Activated naive CD8-positive, alpha-beta T cell treated with anti-CD3 and anti-CD28 coated beads, Interleukin-2, amount 10 ng/mL, durations not matched to agents 7 days and 5 days (primary cell): ENCODE results near the gene LYPLA2. TPM values are rescaled to one million over a fixed set of nuclear protein-coding genes. Genes with fewer than 3 reads are reported as not detected.
"Not testable (repeated sequence)": the region's sequence is repeated elsewhere in the genome, so short reads cannot be mapped to it uniquely, and the experiment has no call there.

Experiments
- ATAC-seq: fragments of 150-1000 bp; cut with Tn5 transposase; one replicate; pipeline ENCODE4 v1.10.0; 2021; ENCODE audit warnings: low read depth, moderate library complexity
- POLR2A ChIA-PET: fragments of 350-600 bp; sonication (Branson Sonifier 250); formaldehyde crosslinking; loops from one replicate; lab custom pipeline; 2021; ENCODE audit warnings: antibody characterized with exemption; lab: Charles Lee
- DNase-seq: peaks from one replicate; pipeline ENCODE4 v3.0.0; 2021
- H3K27ac Mint-ChIP-seq: one replicate; pipeline ENCODE4 v1.8.0; 2022; ENCODE audit warnings: mild to moderate bottlenecking, mixed read lengths
- H3K27me3 Mint-ChIP-seq: one replicate; pipeline ENCODE4 v1.8.0; 2022; ENCODE audit warnings: mild to moderate bottlenecking, moderate library complexity, mixed read lengths
- H3K36me3 Mint-ChIP-seq: one replicate; pipeline ENCODE4 v1.8.0; 2021; ENCODE audit warnings: mild to moderate bottlenecking, mixed read lengths
- H3K4me1 Mint-ChIP-seq: one replicate; pipeline ENCODE4 v1.8.0; 2021; ENCODE audit warnings: mixed read lengths
- H3K4me3 Mint-ChIP-seq: one replicate; pipeline ENCODE4 v1.8.0; 2022; ENCODE audit warnings: mild to moderate bottlenecking, moderate library complexity, mixed read lengths
- H3K9me3 Mint-ChIP-seq: one replicate; pipeline ENCODE4 v1.8.0; 2021; ENCODE audit warnings: mixed read lengths
- total RNA-seq, 2 experiments: library from RNA; stranded (reverse); gene quantifications; one replicate each; pipeline ENCODE4 v1.2.3, GENCODE V29; 2021

The LYPLA2 gene
- total RNA-seq, 2 experiments from 2014 or later: 67.0 to 82.5 TPM

DNA sequence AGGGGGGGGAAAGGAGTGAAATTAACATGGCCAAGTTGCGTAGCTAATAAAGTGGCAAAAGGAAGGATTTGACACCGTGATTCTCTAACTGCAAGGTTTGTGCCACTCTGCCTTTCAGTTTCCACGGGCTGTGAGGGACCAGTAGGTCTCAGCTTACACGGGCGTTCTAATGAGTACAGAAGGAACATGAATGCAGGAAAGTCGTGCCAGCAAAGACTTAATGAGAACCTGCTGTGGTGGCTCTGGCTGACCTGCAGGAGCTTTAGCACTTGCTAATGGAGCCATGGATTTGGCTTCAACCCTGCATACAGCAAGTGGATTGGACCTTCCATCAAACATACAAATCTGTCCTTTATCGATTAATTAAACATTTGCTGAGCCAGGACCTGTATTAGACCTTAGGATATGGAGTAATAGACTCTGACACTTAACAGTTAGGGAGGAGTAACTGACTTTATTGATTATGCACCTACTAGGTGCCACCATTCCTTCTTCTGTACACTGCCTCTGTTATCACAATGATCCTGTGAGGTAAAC is 27.8 kb upstream of the LYPLA2 start:
- peaks cover 8% of the 10 kb centered on the region for H3K36me3 Mint-ChIP-seq
- H3K27me3 Mint-ChIP-seq: no peaks in the 10 kb centered on the region
- ATAC-seq (no peak), DNase-seq (no peak)
- H3K4me1 Mint-ChIP-seq: peaks cover 3% of the 10 kb centered on the region
- POLR2A ChIA-PET: interaction anchor here (1.6 kb wide), 1 partner anchor 9 kb away, joined by 3 read pairs; no protein-coding TSS in a partner anchor
- H3K9me3 Mint-ChIP-seq: no peaks in the 10 kb centered on the region
- H3K4me3 Mint-ChIP-seq: no peak overlapping the region
- no peak overlapping the region for H3K27ac Mint-ChIP-seq

DNA sequence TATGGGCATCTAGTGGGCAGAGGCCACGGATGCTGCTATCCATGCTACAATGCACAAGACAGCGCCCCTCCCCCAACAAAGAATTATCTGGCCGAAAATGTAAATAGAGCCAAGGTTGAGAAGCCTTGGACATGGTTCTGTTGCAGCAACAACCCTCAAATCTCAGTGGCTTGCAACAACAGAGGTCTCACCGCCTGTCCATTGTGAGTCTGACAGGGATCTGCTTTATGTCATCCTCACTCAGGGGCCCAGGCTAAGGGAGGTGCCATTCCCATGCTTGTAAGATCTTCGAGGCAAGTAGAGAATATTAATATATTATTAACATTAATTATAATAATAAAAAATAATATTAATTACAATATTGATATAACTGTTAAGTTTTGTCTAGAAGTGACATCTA is 22.2 kb upstream of the LYPLA2 start:
- POLR2A ChIA-PET: no interaction called here
- no peak for ATAC-seq
- no peaks in the 10 kb centered on the region for H3K27me3 Mint-ChIP-seq
- H3K4me3 Mint-ChIP-seq: no peak overlapping the region
- H3K27ac Mint-ChIP-seq: no peak overlapping the region
- DNase-seq: no peak
- peaks cover 6% of the 10 kb centered on the region for H3K36me3 Mint-ChIP-seq
- no peaks in the 10 kb centered on the region for H3K9me3 Mint-ChIP-seq
- peaks cover 8% of the 10 kb centered on the region for H3K4me1 Mint-ChIP-seq

DNA sequence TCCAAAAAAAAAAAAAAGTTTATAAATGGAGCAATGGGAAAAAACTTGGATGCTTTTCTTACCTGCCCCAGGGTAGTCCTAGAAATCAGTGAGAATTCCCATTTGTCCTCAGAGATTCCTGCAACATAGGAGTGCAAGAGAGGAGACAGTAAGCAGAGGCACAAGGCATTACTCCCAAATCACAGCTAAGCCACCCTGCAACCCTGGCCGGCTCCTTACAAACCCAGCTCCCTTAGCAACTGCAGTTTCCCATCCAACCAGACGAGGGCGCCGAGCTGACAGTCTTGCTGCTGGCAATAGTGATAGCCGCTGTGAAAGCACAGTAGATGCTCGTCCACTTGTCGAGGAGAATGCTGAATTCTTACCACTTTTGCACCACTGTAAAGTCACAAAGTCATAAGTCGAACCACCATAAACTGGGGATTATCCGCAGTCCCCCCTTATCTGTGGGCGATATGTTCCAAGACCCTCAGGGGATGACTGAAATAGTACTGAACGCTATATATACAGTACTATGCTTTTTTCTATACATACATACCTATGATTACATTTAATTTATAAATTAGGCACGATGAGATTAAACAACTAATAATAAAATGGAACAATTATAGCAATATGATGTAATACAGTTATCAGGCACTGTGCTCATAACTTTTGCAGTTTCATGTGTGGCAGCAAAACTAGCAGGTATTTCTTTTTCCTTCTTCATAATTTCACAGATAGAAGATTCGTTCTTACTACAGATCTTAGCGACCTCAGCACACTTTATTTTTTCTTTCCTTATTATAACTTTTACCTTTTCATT is 18.7 kb upstream of the LYPLA2 start:
- peak; percentile 87 for DNase-seq
- no peak overlapping the region for H3K27ac Mint-ChIP-seq

DNA sequence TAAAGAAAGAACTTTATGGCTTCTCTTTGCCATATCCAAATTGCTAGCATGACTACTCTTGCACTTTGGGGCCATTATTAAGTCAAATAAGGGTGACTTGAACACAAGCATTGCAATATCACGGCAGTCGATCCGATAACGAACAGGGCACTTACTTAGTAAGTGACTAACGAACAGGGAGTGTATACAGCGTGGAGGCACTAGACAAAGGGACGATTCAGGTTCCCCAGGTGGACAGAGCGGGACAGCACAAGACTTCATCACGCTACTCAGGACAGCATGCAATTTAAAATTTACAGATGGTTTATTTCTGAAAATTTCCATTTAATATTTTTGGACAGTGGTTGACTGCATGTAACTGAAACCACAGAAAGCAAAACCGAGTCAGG is 18.1 kb upstream of the LYPLA2 start:
- Mint-ChIP-seq H3K36me3 (peaks cover 4% of the 10 kb centered on the region), H3K27me3 (no peaks in the 10 kb centered on the region), H3K9me3 (no peaks in the 10 kb centered on the region), H3K4me1 (peaks cover 25% of the 10 kb centered on the region), H3K4me3 (no peak overlapping the region), H3K27ac (no peak overlapping the region)
- DNase-seq: no peak
- POLR2A ChIA-PET: no interaction called here
- no peak for ATAC-seq

More for the DNA sequence above, 18.7 kb upstream of the LYPLA2 start:
- Mint-ChIP-seq H3K27me3 (no peaks in the 10 kb centered on the region), H3K4me3 (no peak overlapping the region), H3K36me3 (peaks cover 4% of the 10 kb centered on the region), H3K4me1 (peaks cover 25% of the 10 kb centered on the region), H3K9me3 (no peaks in the 10 kb centered on the region)
- POLR2A ChIA-PET: interaction anchor here (0.6 to 1.2 kb wide), 4 partner anchors 18 to 729 kb away, joined by 3 to 5 read pairs (median 4); partner anchors contain the start of gene ELOA
- peak; percentile 87 for ATAC-seq

DNA sequence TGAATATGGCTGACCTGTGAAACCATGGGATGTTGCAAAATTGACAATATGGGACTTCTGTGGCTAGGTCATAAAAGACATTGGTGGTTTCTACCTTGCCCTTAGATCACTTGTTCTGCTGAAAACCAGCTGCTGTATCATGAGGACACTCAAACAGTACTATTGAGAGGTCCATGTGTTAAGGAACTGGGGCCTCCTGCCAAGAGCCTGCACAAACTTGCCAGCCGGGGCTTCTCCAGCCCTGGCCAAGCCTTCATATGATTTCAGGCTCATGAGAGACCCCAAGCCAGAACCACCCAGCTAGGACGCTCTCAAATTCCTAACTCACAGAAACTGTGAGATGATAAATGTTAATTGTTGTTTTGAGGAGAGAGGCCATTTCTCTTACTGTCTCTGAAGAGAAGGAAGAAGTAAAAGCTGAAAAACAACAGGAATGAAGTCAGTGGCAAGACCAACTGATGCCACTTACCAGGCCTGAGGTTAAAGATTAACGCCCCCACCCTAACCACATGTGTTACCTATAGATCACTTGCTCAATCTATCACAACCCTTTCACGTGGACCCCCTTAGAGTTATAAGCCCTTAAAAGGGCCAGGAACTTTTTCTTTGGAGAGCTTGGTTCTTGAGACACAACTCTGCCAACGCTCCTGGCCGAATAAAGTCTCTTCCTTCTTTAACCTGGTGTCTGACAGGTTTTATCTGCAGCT is 16.6 kb upstream of the LYPLA2 start:
- Mint-ChIP-seq H3K27ac (peak overlapping the region; percentile 6), H3K4me1 (peaks cover 30% of the 10 kb centered on the region), H3K4me3 (no peak overlapping the region), H3K9me3 (no peaks in the 10 kb centered on the region), H3K27me3 (no peaks in the 10 kb centered on the region), H3K36me3 (peaks cover 1% of the 10 kb centered on the region)
- POLR2A ChIA-PET: no interaction called here
- ATAC-seq (no peak), DNase-seq (no peak)

DNA sequence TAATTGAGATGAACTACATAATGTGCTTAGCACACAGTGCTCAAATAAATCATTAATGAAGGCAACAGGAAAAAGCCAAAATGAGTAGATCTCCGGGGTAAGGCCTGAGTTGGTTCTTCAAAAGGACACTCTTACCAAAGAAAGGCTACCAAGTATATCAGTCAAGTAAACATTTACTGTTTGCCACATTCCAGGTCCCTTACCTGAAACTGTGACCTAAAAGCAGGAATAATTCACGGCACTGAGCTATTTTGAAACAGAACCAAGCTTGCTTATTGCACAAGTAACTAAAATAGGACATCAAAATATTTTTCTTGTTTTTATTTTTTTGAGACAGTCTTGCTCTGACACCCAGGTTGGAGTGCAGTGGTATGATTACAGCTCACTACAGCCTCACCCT is 14.7 kb upstream of the LYPLA2 start:
- H3K4me1 Mint-ChIP-seq: peaks cover 39% of the 10 kb centered on the region
- no peak overlapping the region for H3K4me3 Mint-ChIP-seq
- no peak for DNase-seq

DNA sequence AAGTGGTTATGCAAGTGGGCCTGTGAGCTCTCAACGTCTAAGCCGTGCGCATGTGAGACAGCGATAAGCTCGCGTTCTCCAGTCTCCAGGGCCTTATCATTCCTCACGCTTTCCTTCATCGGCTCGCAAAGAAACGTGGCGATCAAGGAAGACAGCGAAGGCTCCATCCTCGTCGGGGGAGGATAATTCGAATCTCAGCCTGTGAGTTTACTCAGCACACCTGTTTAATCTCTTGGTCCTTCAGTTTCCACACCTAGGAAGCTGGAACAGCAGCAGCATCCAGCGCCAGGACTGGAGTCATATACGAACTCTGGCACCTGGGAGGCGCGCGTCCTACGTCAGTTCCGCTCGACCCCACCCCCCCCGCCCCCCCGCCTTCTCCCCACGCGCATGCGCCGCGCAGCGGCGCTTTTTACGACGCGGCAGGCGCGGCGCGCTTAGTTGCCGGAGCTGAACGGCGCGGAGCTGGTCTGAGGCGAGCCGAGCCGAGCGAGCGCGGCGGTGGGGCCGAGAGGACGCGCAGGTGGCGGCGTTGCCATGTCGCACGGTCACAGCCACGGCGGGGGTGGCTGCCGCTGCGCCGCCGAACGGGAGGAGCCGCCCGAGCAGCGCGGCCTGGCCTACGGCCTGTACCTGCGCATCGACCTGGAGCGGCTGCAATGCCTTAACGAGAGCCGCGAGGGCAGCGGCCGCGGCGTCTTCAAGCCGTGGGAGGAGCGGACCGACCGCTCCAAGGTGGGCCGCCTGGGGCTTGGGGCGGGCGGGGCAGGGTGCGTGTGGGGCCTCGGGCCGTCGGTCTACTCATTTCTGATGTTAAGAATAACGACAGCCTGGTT is 12.7 kb upstream of the LYPLA2 start, which contains the start of gene PITHD1:
PITHD1 (plus strand) TSS at position 440 of the 836 bp plus-strand sequence; CDS start at position 538, 98 bp downstream.
- peaks cover 41% of the 10 kb centered on the region for H3K4me1 Mint-ChIP-seq
- no peaks in the 10 kb centered on the region for H3K9me3 Mint-ChIP-seq
- POLR2A ChIA-PET: interaction anchor here (0.8 to 5.3 kb wide), 13 partner anchors 13 to 434 kb away, joined by 3 to 62 read pairs (median 6); partner anchors contain the start of genes ELOA, GALE, HMGCL and HNRNPR
- ATAC-seq (peak; percentile 91), DNase-seq (peak; percentile 90)
- H3K4me3 Mint-ChIP-seq: peak within 1 kb of the TSS; percentile 93
- peak within 1 kb of the TSS; percentile 95 for H3K27ac Mint-ChIP-seq
- H3K27me3 Mint-ChIP-seq: no peaks in the 10 kb centered on the region
- H3K36me3 Mint-ChIP-seq: peaks cover 6% of the 10 kb centered on the region

More for the DNA sequence above, 14.7 kb upstream of the LYPLA2 start:
- no peak overlapping the region for H3K27ac Mint-ChIP-seq
- POLR2A ChIA-PET: interaction anchor here (1.1 to 1.5 kb wide), 2 partner anchors 25 to 204 kb away, joined by 3 read pairs; partner anchors contain the start of gene SRSF10
- no peaks in the 10 kb centered on the region for H3K27me3 Mint-ChIP-seq
- H3K9me3 Mint-ChIP-seq: no peaks in the 10 kb centered on the region
- H3K36me3 Mint-ChIP-seq: peaks cover 4% of the 10 kb centered on the region
- no peak for ATAC-seq

DNA sequence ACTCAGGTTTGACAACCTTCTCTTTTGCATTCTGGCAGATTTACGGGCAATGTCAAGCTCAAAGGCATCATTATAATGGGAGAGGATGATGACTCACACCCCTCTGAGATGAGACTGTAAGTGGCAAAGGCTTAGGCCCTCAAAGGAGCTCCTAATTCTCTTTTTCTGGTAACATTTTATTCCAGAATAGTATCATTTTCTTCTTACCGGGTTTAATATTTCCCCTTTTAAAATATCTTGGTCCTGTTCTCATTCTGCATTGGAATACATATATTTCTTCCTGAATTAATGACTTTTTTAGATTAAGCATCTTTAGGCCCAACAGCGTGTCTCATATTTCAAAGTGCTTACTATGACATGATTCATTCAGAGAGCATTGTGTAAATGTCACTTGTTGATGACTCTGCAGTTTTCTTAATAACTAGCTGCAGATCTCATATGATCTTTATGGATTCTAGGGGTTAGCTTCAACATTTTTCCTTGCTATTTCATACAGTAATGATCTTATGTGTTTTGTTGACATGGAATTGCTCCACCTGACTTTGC is 11.0 kb upstream of the LYPLA2 start:
- peak overlapping the region; percentile 93 for H3K4me3 Mint-ChIP-seq
- H3K27ac Mint-ChIP-seq: peak overlapping the region; percentile 83
- H3K27me3 Mint-ChIP-seq: no peaks in the 10 kb centered on the region
- POLR2A ChIA-PET: interaction anchor here (0.7 to 5.3 kb wide), 6 partner anchors 11 to 129 kb away, joined by 3 to 62 read pairs (median 4); partner anchors contain the start of genes ELOA, GALE, HMGCL and LYPLA2
- DNase-seq (no peak), ATAC-seq (no peak)
- peaks cover 30% of the 10 kb centered on the region for H3K4me1 Mint-ChIP-seq
- no peaks in the 10 kb centered on the region for H3K9me3 Mint-ChIP-seq
- H3K36me3 Mint-ChIP-seq: peaks cover 7% of the 10 kb centered on the region

DNA sequence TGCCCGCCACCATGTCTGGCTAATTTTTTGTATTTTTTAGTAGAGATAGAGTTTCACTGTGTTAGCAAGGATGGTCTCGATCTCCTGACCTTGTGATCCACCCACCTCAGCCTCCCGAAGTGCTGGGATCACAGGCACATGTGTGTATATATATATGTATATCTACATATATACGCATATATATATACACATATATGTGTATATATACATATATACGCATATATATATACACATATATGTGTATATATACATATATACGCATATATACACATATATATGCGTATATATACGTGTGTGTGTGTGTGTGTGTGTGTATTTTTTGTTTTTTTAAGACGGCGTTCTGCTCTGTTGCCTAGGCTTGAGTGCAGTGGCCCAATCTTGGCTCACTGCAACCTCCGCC is 7.8 kb upstream of the LYPLA2 start:
- H3K27me3 Mint-ChIP-seq, H3K4me3 Mint-ChIP-seq, H3K27ac Mint-ChIP-seq, H3K9me3 Mint-ChIP-seq, ATAC-seq, DNase-seq: not testable (repeated sequence)
- POLR2A ChIA-PET: interaction anchor here (1.7 kb wide), 1 partner anchor 170 kb away, joined by 3 read pairs; no protein-coding TSS in a partner anchor
- H3K36me3 Mint-ChIP-seq: peaks cover 24% of the 10 kb centered on the region
- H3K4me1 Mint-ChIP-seq: peaks cover 16% of the 10 kb centered on the region

DNA sequence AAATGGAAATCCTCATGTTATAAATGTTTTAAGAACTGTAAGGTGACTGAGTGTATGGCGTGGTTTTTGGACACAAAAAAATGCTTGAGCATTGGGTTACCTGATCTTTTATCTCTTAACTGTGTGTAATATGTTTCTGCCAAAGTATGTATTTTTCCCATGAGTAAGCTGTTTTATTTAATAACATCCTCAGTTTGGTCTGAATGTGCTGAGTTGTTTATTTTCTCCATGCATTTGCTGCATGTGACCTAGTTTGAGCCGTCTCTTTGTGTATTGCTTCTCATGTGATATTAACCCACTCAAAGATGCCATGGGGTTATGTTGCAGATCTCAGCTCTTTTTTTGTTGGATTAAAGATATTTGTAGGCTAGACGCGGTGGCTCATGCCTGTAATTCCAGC is 6.1 kb upstream of the LYPLA2 start:
- Mint-ChIP-seq H3K36me3 (peaks cover 30% of the 10 kb centered on the region), H3K4me3 (no peak overlapping the region), H3K27ac (no peak overlapping the region), H3K4me1 (peaks cover 8% of the 10 kb centered on the region), H3K9me3 (no peaks in the 10 kb centered on the region), H3K27me3 (no peaks in the 10 kb centered on the region)
- POLR2A ChIA-PET: no interaction called here
- DNase-seq: no peak
- ATAC-seq: no peak

DNA sequence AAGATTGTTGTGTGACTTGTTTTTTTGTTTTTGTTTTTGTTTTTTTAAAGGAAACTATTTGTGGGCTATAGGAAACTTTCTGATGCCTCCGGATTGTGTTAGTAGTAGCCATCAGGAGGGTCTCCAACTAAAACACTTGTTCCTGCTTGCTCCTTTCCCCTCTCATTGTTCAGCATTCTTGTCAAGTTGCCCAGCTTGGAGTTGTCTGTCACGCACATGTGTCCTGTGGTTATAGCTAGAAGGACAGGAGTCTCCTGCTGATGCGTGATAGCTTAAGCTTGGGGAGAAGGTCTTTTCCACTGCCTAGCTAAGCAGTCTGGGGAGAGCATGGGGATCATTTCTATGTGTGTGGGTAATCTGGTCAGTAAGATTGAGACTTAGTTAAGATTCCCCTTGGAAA is 3.2 kb upstream of the LYPLA2 start:
- H3K4me3 Mint-ChIP-seq: no peak overlapping the region
- no peaks in the 10 kb centered on the region for H3K27me3 Mint-ChIP-seq
- H3K4me1 Mint-ChIP-seq: peaks cover 9% of the 10 kb centered on the region
- DNase-seq (no peak), ATAC-seq (no peak)
- peaks cover 31% of the 10 kb centered on the region for H3K36me3 Mint-ChIP-seq
- H3K27ac Mint-ChIP-seq: no peak overlapping the region
- POLR2A ChIA-PET: interaction anchor here (1.0 to 1.4 kb wide), 2 partner anchors 11 to 13 kb away, joined by 3 to 4 read pairs; partner anchors contain the start of gene GALE
- no peaks in the 10 kb centered on the region for H3K9me3 Mint-ChIP-seq

DNA sequence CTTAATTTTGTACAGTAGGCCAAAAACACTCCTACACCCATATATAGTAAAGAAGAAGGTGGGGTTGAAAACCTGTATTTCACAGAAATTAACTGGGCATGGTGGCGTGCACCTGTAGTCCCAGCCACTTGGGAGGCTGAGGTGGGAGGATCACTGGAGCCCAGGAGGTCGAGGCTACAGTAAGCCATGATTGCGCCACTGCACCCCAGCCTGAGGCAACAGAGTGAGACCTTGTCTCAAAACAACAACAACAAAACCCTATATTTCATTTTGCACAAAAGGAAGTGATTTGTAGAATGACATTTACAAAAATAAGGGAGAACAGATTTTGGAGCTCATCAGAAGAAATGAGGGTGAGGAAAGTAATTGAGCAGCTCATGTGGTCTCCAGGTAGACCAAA is 2.2 kb upstream of the LYPLA2 start:
- POLR2A ChIA-PET: interaction anchor here (1.0 to 3.9 kb wide), 3 partner anchors 9 to 12 kb away, joined by 3 to 62 read pairs (median 4); partner anchors contain the start of genes GALE and PITHD1
- Mint-ChIP-seq H3K4me3 (no peak overlapping the region), H3K4me1 (peaks cover 12% of the 10 kb centered on the region)

More for the DNA sequence above, 2.2 kb upstream of the LYPLA2 start:
- H3K9me3 Mint-ChIP-seq: no peaks in the 10 kb centered on the region
- peaks cover 31% of the 10 kb centered on the region for H3K36me3 Mint-ChIP-seq
- DNase-seq (no peak), ATAC-seq (no peak)
- no peaks in the 10 kb centered on the region for H3K27me3 Mint-ChIP-seq
- no peak overlapping the region for H3K27ac Mint-ChIP-seq
